GM12872 (cell line): Measurements from ENCODE around the gene MVK.

Experiments
- TF ChIP-seq, protein P1 (sequence below): IDR thresholded peaks from 3 replicates; pipeline ENCODE4 v1.5.1; 2011; ENCODE audit warnings: low read depth, mild to moderate bottlenecking, low read length, moderate library complexity; ENCODE audit not compliant: insufficient read depth

Gene MVK

DNA sequence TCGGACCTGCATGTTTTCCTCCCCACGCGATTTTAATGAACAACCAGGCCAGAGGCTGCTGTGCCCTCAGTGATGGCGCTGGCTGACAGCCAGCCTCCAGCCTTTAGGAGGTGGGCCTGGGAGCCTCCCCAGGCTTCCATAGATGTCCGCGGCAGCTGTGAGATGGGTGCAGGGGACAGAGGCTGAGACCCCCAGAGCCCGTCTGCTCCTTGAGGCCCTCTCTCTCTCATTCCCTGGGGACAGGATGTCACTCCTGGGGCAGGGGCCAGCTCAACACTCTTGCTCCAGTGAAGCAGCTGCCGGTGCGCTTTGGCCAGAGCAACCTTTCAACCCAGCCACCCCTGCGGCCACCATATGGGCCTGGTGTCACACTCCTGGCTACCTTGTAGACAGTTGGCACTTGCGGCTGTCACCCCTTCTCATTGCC, 24.8 kb downstream of the MVK start:
- TF ChIP-seq, protein P1, sequence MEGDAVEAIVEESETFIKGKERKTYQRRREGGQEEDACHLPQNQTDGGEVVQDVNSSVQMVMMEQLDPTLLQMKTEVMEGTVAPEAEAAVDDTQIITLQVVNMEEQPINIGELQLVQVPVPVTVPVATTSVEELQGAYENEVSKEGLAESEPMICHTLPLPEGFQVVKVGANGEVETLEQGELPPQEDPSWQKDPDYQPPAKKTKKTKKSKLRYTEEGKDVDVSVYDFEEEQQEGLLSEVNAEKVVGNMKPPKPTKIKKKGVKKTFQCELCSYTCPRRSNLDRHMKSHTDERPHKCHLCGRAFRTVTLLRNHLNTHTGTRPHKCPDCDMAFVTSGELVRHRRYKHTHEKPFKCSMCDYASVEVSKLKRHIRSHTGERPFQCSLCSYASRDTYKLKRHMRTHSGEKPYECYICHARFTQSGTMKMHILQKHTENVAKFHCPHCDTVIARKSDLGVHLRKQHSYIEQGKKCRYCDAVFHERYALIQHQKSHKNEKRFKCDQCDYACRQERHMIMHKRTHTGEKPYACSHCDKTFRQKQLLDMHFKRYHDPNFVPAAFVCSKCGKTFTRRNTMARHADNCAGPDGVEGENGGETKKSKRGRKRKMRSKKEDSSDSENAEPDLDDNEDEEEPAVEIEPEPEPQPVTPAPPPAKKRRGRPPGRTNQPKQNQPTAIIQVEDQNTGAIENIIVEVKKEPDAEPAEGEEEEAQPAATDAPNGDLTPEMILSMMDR: no peak

DNA sequence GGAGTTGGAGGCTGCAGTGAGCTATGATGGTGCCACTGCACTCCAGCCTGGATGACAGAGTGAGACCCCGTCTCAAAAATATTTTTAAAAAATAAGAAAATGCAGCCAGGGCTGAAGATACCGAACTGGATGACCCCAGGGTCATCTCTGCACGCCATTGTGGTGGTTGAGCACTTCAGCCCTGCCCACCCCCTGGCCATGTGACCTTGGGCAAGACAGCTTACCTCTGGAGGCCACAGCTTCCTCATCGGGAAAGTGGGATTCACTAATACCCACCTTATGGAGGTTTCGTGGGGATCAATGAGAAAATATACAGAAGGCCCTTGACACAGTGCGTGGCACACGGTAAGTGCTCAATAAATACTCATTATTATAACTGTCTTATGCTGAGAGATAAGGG, 25.5 kb downstream of the MVK start:
- TF ChIP-seq, protein P1: no peak

DNA sequence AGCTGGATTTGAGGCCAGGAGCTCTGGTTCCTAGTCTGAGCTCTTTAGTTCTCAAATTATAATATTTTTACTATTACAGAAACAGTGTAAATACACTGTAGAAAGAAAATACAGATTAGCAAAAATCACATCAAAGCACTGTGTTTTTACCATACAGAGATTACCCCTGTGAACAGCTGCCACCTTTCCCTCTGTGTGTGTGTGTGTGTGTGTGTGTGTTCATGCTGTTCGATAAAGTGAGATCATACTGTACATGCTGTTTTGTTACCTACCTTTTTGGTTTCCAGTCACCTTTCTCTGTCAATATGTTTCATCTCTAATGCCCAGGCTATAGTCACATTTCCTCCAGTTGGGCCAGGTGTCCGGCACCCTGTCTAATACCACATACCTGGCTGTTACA, 26.9 kb downstream of the MVK start:
- TF ChIP-seq, protein P1: no peak

DNA sequence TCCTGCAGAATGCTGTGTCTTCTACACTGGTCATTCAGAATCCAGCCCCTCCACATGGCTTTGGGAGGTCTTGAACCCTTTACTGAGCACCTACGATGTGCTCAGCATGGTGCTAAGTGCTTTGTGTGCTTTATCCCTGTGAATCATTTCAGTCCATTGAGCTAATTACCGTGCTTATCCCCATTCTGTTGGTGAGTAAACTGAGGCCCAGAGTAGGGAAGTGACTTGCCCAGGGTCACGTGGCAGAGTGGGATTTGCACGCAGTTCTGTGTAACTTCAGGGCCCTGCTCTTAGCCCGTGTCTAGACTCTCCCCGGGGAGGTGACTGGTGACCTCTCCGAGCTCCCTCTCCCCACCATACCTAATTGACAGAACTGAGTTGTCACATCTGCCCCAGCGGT, 27.4 kb downstream of the MVK start:
- TF ChIP-seq, protein P1: no peak

DNA sequence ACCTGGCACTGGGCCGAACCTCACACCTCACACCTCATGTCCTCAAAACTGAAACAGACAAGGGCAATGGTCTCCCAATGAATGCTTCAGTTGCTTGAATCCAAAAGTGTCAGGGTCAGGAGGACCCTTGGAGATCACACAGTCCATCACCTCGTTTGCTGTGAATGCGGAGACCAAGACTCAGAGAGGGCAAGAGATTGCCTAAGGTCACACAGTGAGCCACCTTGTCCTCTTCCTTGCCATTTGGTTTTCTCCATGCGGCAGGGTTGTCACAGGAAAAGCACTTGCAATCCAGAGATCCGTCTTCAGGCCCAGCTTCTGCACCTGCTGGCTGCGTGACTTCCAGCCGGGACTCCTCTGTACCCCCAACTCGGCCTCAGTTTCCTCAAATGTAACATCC, 28.0 kb downstream of the MVK start:
- TF ChIP-seq, protein P1: no peak

DNA sequence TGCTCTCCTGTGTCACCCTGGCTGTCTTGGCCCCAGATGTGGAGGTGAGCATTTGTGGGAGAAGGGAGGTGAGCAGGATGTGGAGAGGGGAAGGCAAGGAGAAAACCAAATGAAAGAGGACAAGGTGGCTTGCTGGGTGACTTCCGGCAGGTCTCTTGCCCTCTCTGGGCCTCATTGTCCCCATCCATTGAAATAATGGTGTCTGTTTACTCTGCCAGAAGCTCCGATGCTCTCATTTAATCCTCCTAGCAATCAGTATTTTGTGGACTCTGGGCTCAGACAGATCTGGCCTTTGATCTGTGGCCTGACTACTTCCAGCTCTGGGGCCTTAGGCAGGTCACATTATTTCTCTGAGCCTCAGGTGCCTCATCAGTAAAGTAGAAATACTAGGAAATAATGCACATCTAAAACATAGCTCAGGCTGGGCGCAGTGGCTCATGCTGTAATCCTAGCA, 30.6 kb downstream of the MVK start:
- TF ChIP-seq, protein P1: no peak

DNA sequence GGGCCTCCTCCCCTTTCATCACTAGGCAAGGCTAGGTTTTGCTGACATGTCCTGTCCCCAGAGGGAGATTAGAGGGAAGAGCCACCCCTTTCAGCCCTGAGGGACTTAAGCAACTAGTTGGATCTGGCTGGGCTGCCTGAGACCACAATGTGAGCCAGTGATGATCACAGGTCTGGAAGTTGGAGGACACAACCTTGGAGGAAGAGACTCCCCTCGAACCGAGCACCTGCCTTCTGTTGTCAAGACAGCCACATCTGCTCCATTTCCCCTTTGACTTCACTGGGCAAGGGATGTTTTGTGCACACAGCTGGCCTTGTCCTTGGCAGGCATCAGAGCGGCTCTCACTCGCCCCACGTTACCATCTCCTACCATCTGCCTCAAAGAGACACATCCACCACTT, 31.4 kb downstream of the MVK start:
- TF ChIP-seq, protein P1: no peak
